ENCODE measurements around the gene IL37. TPM values are rescaled to one million over a fixed set of nuclear protein-coding genes. Genes with fewer than 3 reads are reported as not detected.
A peak's percentile ranks its signal among the peaks of the same experiment; 100 is the strongest.

The IL37 gene, protein sequence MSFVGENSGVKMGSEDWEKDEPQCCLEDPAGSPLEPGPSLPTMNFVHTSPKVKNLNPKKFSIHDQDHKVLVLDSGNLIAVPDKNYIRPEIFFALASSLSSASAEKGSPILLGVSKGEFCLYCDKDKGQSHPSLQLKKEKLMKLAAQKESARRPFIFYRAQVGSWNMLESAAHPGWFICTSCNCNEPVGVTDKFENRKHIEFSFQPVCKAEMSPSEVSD
- under 1 TPM; 0.33 to 0.48 TPM for total RNA-seq

DNA sequence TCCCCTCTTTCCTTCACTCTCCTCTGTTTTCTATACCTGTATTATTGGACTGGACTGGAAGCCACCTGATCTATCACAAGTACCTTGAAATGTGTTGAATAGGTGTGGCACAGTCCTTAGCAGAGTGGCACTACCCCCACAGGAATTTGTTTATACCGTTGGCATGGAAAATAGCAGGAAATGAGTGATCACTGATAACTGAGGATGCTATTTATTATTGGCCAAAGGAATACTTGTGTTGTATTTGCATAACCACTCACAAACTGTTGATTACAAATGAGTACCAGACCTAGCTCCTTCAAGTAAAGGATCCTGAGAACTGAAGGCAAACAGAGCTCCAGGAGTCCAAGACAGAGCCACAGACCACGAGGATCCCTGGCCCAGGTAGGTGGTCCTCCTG is at the start of gene IL37:
Gene IL37 (plus strand): TSS at position 301 of the 400 bp plus-strand sequence. CDS start 1,848 bp downstream, outside the sequence.
- Mint-ChIP-seq H3K27me3 (peaks cover 2% of the 10 kb centered on the region), H3K36me3 (ENCODE audit: low read depth) (no peaks in the 10 kb centered on the region), H3K9me3 (peaks cover 4% of the 10 kb centered on the region), H3K27ac (no peak within 1 kb of the TSS), H3K4me3 (no peak within 1 kb of the TSS), H3K4me1 (peaks cover 12% of the 10 kb centered on the region)
- ChIA-PET CTCF (interaction anchor here (1.2 kb wide), 1 partner anchor 31 kb away, joined by 3 read pairs; no protein-coding TSS in a partner anchor), POLR2A (no interaction called here)
- no peak for DNase-seq

GRCh38 chr2:112864072-112864471 is 46.9 kb upstream of the IL37 start:
- H3K36me3 Mint-ChIP-seq (ENCODE audit: low read depth): peaks cover 19% of the 10 kb centered on the region
- DNase-seq: no peak
- CTCF ChIA-PET: interaction anchor here (1.0 kb wide), 1 partner anchor 21 kb away, joined by 6 read pairs; no protein-coding TSS in a partner anchor
- no peak overlapping the region for H3K4me3 Mint-ChIP-seq
- peaks cover 30% of the 10 kb centered on the region for H3K9me3 Mint-ChIP-seq
- H3K27me3 Mint-ChIP-seq: peaks cover 5% of the 10 kb centered on the region
- peaks cover 7% of the 10 kb centered on the region for H3K4me1 Mint-ChIP-seq
- POLR2A ChIA-PET: no interaction called here
- H3K27ac Mint-ChIP-seq: no peak overlapping the region

DNA sequence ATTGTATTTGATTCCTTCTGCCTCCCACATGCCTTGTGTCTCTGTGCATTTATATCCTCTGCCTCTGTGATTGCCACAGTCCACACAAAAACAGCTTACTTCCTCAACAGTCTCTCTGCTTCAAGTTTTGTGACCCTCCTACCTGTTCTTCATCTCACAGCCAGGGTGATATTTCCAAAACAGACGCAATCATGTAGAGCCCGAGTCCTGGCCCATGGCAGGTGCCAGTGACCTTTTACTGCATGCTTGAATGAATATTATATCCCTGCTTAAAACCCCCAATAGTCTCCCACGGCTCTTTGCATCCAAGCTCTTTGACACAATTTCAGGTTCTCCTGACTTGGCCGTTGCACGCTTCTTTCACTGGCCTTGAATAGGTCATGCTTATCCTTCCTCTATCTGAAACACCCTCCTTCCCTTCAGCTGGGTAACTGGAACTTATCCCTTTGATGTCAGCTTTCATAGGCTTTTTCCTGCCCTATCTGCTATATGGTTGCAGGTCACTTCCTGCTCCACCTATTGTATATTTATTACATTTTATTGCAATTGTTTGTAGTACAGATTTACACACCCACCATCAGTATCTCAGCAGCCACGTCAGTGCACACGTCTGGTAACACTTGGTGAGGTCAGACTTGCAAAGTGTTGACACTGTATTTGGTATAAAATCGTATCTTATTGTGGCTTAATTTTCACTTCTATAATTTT is 44.7 kb upstream of the IL37 start:
- no peak overlapping the region for H3K27ac Mint-ChIP-seq
- POLR2A ChIA-PET: no interaction called here
- peaks cover 12% of the 10 kb centered on the region for H3K27me3 Mint-ChIP-seq

DNA sequence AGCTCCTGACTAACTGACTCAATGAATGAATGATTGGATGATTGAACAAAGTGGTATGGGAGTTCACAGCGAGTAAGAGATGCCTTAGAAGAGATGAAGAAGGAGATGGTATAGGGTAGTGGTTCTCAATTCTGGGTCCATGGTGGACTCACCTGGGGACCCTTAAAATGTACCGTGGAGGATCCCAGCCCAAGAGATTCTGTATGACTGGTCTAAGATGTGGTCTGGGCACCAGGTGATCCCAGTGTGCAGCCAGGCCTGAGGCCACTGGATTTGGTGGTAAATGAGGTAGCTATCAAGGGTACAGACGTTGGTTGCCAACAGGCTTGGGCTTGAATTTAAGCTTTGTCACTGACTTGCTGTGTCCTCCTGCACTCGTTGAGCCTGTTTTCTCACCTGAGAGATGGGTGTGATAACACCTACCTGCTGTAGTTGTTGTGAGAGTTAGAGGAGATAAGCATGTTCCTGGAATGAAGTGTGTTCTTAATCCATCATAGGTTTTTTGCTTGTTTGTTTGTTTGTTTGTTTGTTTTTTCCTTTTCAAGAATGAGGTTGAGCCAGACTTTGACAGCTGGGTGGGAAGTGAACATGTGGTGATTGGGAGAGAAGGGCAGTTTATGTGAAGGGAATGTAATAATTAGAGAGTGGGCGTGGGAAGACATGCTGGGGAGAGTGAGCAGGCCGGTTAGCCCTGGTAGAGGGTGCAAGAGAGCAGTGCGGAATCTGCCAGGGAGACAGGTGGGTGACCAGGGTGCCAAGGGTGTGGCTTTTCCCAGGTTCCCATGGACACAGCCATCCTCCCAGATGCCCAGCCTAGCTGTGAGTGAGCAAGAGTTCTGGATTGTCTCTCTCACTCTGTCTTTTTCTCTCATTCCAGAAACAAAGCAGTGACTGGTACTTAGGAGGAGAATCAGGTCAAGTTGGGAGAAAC is 43.0 kb upstream of the IL37 start:
- peaks cover 20% of the 10 kb centered on the region for H3K36me3 Mint-ChIP-seq (ENCODE audit: low read depth)
- no peak overlapping the region for H3K27ac Mint-ChIP-seq
- H3K9me3 Mint-ChIP-seq: peaks cover 13% of the 10 kb centered on the region
- peaks cover 21% of the 10 kb centered on the region for H3K27me3 Mint-ChIP-seq
- no peak for DNase-seq
- ChIA-PET POLR2A (no interaction called here), CTCF (no interaction called here)
- peaks cover 24% of the 10 kb centered on the region for H3K4me1 Mint-ChIP-seq
- no peak overlapping the region for H3K4me3 Mint-ChIP-seq

More for the DNA sequence above, 44.7 kb upstream of the IL37 start:
- CTCF ChIA-PET: no interaction called here
- Mint-ChIP-seq H3K4me3 (no peak overlapping the region), H3K36me3 (ENCODE audit: low read depth) (peaks cover 13% of the 10 kb centered on the region), H3K4me1 (peaks cover 24% of the 10 kb centered on the region), H3K9me3 (peaks cover 19% of the 10 kb centered on the region)
- no peak for DNase-seq

DNA sequence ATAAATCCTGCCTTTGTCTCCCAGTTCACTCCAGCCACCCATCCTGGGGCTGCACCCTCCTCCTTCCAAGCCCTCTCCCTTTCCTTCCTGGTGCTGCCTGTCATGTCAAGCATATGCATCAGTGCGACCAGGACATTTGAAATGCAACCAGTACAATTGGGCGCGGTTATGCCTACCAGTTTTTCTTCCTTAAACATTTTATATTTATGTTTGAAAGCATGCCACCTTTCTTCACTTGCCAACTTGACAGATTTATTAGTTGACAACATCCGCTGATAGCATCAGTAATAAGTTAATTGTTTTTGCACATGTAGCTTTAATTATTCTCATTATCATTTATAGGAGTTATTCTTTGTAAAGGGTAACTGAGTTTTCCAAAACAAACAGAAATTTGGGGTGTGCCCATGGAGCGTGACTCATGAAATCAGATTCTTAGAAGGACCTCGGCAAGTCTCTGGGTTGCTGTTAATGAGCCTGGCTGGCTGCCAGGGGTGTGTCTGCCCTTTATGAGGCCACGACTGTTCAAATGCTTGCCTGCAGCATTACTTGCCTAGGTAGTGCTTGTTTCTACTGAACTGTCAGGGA is 41.6 kb upstream of the IL37 start:
- Mint-ChIP-seq H3K27ac (no peak overlapping the region), H3K36me3 (ENCODE audit: low read depth) (peaks cover 20% of the 10 kb centered on the region), H3K9me3 (peaks cover 13% of the 10 kb centered on the region), H3K4me3 (no peak overlapping the region), H3K4me1 (peaks cover 24% of the 10 kb centered on the region), H3K27me3 (peaks cover 22% of the 10 kb centered on the region)
- ChIA-PET POLR2A (interaction anchor here (1.3 kb wide), 1 partner anchor 16 kb away, joined by 5 read pairs; no protein-coding TSS in a partner anchor), CTCF (interaction anchor here (1.3 kb wide), 1 partner anchor 16 kb away, joined by 3 read pairs; no protein-coding TSS in a partner anchor)
- peak; percentile 61 for DNase-seq

DNA sequence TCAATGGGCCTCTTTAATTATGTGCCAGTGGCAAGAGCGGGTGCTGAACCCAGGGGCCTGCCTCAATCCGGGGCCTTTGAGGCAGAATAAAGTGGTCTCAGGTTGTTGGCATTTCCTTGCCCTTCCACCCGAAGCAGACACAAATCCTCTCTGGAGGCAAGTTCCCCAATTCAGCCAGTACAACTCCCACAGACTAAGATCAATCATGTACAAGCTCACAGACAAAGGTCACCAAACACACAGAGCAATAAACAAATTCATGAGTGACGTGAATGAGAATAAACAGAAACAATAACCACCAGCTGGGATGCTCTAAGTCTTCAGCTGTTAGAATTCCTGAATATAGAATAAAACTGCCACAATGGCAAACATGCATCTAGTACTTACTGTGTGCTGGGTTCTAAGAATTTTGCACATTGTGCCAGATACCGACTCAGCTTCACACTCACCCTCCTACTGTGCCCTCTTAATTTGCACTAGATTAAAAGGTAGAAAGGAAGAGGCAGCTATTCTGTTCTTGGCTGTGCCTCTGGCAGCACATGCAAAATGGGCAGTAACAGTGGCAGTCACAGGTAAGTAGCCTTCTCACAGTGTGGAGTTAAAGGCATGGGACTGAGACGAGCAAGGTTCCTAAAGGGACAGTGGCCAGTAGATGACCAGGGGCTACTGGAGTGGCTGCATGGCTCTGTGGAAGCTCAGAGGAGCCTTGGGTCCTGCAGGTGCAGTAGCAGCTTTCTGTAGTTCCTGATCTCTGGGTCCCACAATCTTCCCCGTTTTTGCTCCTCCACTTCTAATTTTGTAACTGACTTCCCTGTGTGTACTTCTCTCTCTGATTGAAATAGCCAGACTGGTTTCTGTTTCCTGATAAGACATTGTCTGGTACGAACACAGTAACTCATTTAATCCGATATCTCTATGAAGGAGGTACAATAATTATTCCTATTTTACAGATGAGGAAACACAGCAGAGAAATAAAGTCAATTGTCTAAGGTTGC is 39.8 kb upstream of the IL37 start:
- Mint-ChIP-seq H3K36me3 (ENCODE audit: low read depth) (peaks cover 14% of the 10 kb centered on the region), H3K4me1 (peaks cover 24% of the 10 kb centered on the region), H3K27me3 (peaks cover 24% of the 10 kb centered on the region), H3K27ac (no peak overlapping the region), H3K4me3 (no peak overlapping the region), H3K9me3 (peaks cover 8% of the 10 kb centered on the region)
- ChIA-PET POLR2A (no interaction called here), CTCF (interaction anchor here (1.4 kb wide), 1 partner anchor 15 kb away, joined by 4 read pairs; no protein-coding TSS in a partner anchor)
- DNase-seq: no peak

DNA sequence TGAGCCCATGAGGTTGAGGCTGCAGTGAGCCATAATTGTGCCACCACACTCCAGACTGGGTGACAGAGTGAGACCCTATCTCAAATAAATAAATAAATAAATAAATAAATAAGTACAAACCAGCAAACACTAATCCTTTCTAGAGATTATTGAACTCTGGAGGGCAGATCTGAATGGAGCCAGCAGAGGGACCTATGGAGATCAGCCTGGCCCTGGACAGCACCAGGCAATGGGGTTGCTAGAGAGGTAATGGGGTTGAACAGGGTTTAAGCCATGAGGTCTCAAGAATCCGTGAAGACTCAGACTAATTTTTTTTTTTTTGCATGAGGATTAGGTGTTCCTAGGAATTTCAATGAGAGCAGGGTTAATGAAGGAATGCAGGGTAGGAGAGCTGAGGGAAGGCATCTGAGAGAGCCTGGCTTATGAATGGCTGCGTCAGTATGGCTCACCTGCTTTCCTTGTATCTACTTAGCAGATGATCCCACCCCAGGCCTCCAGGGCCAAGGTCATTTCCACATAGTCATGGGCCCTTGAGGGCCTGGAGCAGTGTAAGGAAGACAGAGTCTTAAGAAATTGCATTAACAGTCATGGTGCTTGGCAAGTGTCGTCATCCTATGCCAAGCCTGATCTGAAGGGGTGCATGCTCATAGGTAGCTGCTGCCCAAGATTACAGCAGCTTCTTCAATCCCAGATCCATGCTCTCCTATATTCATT is 34.6 kb upstream of the IL37 start:
- DNase-seq: no peak
- Mint-ChIP-seq H3K27ac (no peak overlapping the region), H3K36me3 (ENCODE audit: low read depth) (peaks cover 10% of the 10 kb centered on the region), H3K4me3 (no peak overlapping the region), H3K27me3 (peaks cover 13% of the 10 kb centered on the region), H3K9me3 (peaks cover 6% of the 10 kb centered on the region), H3K4me1 (peaks cover 26% of the 10 kb centered on the region)
- CTCF ChIA-PET: interaction anchor here (1.4 kb wide), 1 partner anchor 9 kb away, joined by 3 read pairs; no protein-coding TSS in a partner anchor
- POLR2A ChIA-PET: no interaction called here

DNA sequence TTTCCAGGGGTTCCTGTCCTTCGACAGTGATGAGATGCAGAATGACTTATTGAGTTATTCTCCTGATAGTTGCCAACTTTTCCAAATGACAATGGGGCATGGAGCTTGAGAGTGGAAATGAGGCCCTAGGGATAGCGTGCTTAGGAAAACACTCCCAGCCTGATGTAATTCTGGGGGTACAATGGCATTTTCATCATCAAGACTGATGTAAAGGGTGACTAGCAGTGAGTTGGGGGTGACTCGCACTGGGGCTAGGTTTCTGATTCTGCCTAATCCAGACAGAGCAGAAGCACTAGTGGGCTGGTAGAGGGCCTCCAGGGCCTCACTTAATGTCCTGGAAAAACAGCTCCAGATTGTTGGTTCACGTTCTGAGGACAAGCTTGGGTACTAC is 34.0 kb upstream of the IL37 start:
- peaks cover 4% of the 10 kb centered on the region for H3K9me3 Mint-ChIP-seq
- no peak for DNase-seq
- peaks cover 31% of the 10 kb centered on the region for H3K4me1 Mint-ChIP-seq
- H3K27me3 Mint-ChIP-seq: peaks cover 9% of the 10 kb centered on the region
- H3K4me3 Mint-ChIP-seq: no peak overlapping the region
- ChIA-PET CTCF (interaction anchor here (1.4 kb wide), 1 partner anchor 8 kb away, joined by 3 read pairs; no protein-coding TSS in a partner anchor), POLR2A (no interaction called here)
- H3K27ac Mint-ChIP-seq: no peak overlapping the region
- H3K36me3 Mint-ChIP-seq (ENCODE audit: low read depth): peaks cover 8% of the 10 kb centered on the region

DNA sequence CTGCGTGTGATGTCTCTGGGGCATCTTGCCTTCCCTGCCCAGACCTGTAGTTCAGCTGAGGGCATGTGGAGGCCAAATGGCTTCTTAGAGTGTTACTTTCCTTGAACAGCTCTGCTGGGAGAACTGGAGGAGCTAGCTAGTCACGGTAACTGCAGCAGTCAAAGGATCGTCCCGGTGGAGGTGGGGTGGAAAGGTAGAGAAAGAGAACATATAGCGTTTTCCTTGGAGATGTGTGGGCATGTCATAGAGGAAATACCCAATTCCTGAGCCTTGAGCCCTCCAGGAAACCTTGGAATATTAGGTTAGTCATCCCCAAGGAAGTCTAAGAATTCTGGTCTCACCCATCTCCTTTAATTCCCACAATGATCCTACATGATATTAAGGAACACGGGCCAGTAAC is 33.5 kb upstream of the IL37 start:
- no peak for DNase-seq
- H3K27me3 Mint-ChIP-seq: peaks cover 6% of the 10 kb centered on the region
- peaks cover 3% of the 10 kb centered on the region for H3K9me3 Mint-ChIP-seq
- H3K27ac Mint-ChIP-seq: no peak overlapping the region
- H3K4me1 Mint-ChIP-seq: peaks cover 34% of the 10 kb centered on the region
- peaks cover 7% of the 10 kb centered on the region for H3K36me3 Mint-ChIP-seq (ENCODE audit: low read depth)
- H3K4me3 Mint-ChIP-seq: no peak overlapping the region
- ChIA-PET CTCF (interaction anchor here (1.2 to 1.4 kb wide), 3 partner anchors 8 to 64 kb away, joined by 3 read pairs; no protein-coding TSS in a partner anchor), POLR2A (no interaction called here)

DNA sequence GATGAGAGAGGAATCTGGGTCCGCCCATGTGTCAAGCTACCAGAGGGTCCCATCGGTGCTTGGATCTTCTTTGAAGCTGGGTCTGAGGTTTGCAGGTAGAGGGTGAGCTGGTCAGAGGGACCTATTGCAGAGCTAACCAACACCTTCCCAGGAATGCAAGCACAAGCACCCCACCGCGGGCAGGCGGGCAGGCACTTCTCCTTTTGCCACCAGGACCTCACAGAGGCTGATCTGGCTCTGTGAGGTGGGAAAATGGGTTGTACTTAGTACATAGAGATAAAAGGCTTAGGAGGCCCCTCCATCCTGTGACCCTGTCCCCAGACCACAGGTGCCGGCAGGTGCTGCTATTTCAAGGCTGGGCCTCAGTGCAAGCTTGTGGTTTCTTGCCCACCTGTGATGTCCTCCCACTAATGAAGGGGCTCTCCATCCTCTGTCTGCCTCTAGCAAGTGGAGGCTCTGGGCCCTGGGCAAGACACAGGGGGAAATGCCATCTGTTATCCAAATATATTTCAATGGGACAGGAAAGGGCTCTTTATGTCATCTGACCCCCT is 31.4 kb upstream of the IL37 start:
- Mint-ChIP-seq H3K9me3 (peaks cover 3% of the 10 kb centered on the region), H3K4me3 (no peak overlapping the region), H3K4me1 (peaks cover 43% of the 10 kb centered on the region), H3K27ac (peak overlapping the region; percentile 61), H3K36me3 (ENCODE audit: low read depth) (peaks cover 4% of the 10 kb centered on the region), H3K27me3 (peaks cover 2% of the 10 kb centered on the region)
- ChIA-PET CTCF (interaction anchor here (0.7 kb wide), 1 partner anchor 62 kb away, joined by 3 read pairs; no protein-coding TSS in a partner anchor), POLR2A (interaction anchor here (0.6 to 2.2 kb wide), 2 partner anchors 77 to 130 kb away, joined by 3 to 9 read pairs; no protein-coding TSS in a partner anchor)
- DNase-seq: no peak

- DNase-seq: no peak
- Mint-ChIP-seq H3K4me1 (peaks cover 49% of the 10 kb centered on the region), H3K27ac (peak overlapping the region; percentile 61), H3K4me3 (no peak overlapping the region), H3K27me3 (peaks cover under 1% of the 10 kb centered on the region), H3K9me3 (peaks cover 3% of the 10 kb centered on the region), H3K36me3 (ENCODE audit: low read depth) (peaks cover 4% of the 10 kb centered on the region)
- CTCF ChIA-PET: interaction anchor here (2.3 to 2.5 kb wide), 2 partner anchors 62 to 130 kb away, joined by 6 to 13 read pairs; no protein-coding TSS in a partner anchor
- POLR2A ChIA-PET: interaction anchor here (2.2 kb wide), 1 partner anchor 130 kb away, joined by 9 read pairs; no protein-coding TSS in a partner anchor
Observed at GRCh38 chr2:112880091-112880531, 30.9 kb upstream of the IL37 start.
